GM12801 (cell line): ENCODE results near the gene SULT6B1.

Source experiments
- TF ChIP-seq, protein P1 (sequence below): IDR thresholded peaks from one replicate; pipeline ENCODE4 v1.5.1; 2011; ENCODE audit warnings: control low read depth; ENCODE audit not compliant: insufficient read length; ENCODE audit errors: extremely low read depth

Gene SULT6B1

DNA sequence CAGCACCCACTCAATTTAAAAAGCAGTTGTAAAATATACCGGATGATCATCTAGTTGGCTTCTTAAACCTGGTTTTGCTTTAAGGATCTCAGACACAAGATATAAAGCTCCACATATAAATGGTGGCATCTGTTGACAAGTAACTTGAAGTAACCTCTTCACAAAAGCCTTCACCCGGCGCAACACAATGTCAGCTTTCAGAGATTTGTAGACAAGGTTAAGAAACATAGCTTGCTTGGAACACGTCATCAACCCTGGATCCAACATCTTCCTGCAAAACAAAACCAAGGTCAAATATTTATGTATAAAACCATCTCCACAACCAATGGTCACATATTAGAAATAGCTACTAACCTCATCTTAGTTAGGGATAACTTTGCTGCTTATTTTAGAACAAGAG lies 34.7 kb upstream of the SULT6B1 start:
- TF ChIP-seq, protein P1, sequence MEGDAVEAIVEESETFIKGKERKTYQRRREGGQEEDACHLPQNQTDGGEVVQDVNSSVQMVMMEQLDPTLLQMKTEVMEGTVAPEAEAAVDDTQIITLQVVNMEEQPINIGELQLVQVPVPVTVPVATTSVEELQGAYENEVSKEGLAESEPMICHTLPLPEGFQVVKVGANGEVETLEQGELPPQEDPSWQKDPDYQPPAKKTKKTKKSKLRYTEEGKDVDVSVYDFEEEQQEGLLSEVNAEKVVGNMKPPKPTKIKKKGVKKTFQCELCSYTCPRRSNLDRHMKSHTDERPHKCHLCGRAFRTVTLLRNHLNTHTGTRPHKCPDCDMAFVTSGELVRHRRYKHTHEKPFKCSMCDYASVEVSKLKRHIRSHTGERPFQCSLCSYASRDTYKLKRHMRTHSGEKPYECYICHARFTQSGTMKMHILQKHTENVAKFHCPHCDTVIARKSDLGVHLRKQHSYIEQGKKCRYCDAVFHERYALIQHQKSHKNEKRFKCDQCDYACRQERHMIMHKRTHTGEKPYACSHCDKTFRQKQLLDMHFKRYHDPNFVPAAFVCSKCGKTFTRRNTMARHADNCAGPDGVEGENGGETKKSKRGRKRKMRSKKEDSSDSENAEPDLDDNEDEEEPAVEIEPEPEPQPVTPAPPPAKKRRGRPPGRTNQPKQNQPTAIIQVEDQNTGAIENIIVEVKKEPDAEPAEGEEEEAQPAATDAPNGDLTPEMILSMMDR: no peak

DNA sequence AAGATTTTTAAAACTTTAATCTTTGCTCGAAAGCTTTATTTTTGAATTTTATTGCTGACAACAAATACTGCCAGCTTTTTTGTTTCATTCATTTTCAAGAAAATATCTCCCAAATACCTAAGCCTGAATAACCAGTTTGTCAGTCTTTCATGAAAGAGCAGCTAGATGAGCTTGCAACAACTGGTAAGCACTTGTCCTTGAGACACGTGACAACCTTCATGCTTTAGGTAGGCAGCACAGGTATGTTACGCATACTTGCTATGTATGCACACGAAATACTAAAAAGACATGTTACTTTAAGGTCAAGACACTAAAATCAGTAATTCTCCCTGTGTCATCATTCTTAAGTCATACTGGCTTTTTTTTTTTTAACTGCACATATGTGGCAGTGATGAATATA lies 30.6 kb upstream of the SULT6B1 start:
- TF ChIP-seq, protein P1: no peak

DNA sequence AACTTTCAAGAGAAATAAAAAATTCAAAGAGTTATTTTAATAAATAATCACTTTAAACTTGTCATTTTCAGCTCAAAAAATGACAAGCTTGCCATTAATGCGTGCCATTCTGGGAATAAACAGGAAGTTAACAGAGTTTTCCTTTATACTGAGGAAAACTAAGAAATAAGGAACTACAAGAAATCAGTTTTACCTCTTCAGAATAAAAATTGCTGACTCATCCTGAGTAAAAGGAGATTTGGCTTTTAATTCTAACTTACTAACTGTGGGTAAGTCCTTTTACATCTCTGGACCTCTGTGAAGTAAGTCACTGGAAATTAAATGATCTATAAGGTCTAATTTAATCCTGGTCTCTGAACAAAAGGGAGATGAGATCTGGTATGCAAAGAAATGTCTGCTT lies 26.8 kb upstream of the SULT6B1 start:
- TF ChIP-seq, protein P1: no peak

DNA sequence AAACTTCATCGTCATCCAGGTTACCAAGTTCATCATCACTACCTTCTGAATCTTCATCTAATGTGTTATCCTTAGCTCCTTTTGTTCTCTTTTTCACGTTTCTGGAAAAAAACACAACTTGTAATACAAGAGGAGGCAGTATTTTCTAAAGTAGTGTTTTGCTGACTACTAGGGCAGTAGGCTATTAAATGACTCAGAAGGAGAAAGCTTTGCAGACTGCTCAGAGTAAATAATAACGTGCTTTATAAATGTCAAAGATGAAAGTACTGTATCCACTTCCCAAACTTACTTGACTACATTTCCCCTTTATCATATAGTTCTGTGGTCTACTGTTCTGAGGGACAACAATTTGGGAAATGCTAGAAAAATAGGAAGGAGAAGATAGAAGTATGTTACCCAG lies 23.5 kb upstream of the SULT6B1 start:
- TF ChIP-seq, protein P1: no peak

DNA sequence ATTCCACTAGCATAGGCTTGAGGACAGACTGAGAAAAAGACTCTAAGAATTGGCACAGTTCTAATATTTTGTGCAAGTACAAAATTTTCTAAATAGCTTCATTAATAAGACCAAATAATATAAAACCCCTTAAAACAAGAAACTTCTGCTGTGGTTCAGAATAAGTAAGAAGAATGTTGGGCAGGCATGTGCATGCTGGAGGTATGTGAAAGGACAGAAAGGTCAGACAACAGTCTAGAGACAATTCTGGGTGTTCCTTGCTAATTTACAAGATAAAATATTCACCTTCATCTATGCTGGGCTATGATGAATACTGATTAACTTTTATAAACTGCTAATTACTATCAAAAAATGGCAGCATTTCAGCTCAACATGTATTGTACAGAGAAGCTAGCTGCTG lies 22.7 kb upstream of the SULT6B1 start:
- TF ChIP-seq, protein P1: no peak

DNA sequence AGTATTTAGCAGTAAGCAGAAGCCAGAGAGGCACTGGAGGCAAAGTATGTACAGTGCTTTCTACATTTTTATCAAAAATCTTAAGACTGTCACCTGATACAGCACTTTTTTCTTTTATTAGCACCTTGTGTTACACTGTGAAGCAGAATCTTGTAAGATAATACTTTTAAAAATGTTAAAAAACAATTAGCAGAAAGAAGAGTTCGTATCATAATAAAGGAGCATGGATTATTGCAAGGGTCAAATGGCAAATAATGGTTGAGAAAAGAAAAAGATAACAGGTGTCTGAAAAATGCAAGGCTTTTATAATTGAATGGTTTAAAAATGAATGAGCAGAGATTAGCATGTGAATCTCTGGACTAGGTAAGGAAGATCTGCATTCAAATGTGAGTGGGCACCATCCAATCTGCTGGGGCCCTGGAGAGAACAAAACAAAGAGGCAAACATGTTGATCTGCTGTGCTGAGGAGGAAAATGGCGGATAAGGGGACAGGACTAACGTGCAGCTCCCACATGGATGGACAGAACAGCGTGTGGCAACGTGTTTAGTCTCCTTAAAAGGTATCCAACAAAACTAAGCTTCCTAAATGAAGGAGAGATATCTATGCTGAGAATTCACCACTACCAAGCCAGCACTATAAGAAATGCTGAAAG lies 17.3 kb upstream of the SULT6B1 start:
- TF ChIP-seq, protein P1: no peak

DNA sequence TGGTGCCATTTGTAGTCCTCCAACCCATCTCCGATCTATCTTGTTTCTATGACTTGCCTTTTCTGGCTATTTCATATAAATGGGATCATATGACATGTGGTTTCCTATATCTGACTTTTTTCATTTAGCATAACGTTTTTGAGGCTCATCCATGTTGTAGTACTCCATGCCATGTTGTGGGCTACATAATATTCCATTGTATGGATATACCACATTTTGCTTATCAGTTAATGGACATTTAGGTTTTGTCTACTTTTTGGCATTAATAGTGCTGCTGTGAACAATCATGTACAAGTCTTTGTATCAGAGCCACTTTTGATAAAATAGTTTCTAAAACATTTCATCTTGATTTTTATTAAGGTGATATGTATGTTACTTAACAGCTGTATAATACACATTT lies 15.2 kb upstream of the SULT6B1 start:
- TF ChIP-seq, protein P1: no peak
